SK-MEL-5 (cell line): Measurements from ENCODE around the gene KIF20B. TPM values are rescaled to one million over a fixed set of nuclear protein-coding genes. Genes with fewer than 3 reads are reported as not detected.
"Not testable (repeated sequence)": the region's sequence is repeated elsewhere in the genome, so short reads cannot be mapped to it uniquely, and the experiment has no call there.

Experiments
- DNase-seq: peaks from one replicate; pipeline ENCODE4 v3.0.0-alpha.2; 2016; ENCODE audit warnings: low read depth, low spot score
- in situ Hi-C: cut with HindIII; loops from 2 replicates; pipeline ENCODE4 v1.10.0; 2016; ENCODE audit warnings: low sequenced_read_pairs, high pct_unique_total_duplicates, low pct_unique_long_range_greater_than_20kb
- total RNA-seq: library from RNA; depleted of rRNA; stranded (reverse); fragments of >200 nt; shearing (Covaris generic); gene quantifications from 2 replicates; pipeline ENCODE4 v1.2.3, GENCODE V29; 2014; rRNA removed

Gene KIF20B
- total RNA-seq, 1 experiment from 2014 or later, result 10.5 TPM

- no peak for DNase-seq
- in situ Hi-C loops, result no loop called here
Observed at GRCh38 chr10:89805599-89806013, 104.2 kb downstream of the KIF20B start.

GRCh38 chr10:89808842-89809241 is 107.5 kb downstream of the KIF20B start:
- no peak for DNase-seq
- in situ Hi-C loops, result no loop called here

- in situ Hi-C loops, result no loop called here
Observed at GRCh38 chr10:89809766-89810165, 108.4 kb downstream of the KIF20B start.

GRCh38 chr10:89810908-89811525 is 109.6 kb downstream of the KIF20B start:
- DNase-seq, result no peak
- in situ Hi-C loops, result no loop called here

More at GRCh38 chr10:89809766-89810165, 108.4 kb downstream of the KIF20B start:
- no peak for DNase-seq

GRCh38 chr10:89813546-89813945 is 112.2 kb downstream of the KIF20B start:
- DNase-seq, result no peak
- in situ Hi-C loops, result no loop called here

- in situ Hi-C loops, result no loop called here
- no peak for DNase-seq
Observed at GRCh38 chr10:89814278-89814677, 112.9 kb downstream of the KIF20B start.

- DNase-seq, result no peak
- in situ Hi-C loops, result no loop called here
Observed at GRCh38 chr10:89815049-89815853, 113.9 kb downstream of the KIF20B start.

- in situ Hi-C loops, DNase-seq: not testable (repeated sequence)
Observed at GRCh38 chr10:89819008-89819407, 117.6 kb downstream of the KIF20B start.

Other genes starting within 250 kb of the KIF20B start
- not detected in 2 replicates for gene SLC16A12, start 166.0 kb upstream of the KIF20B start, total RNA-seq
- 2.2 and 2.4 TPM in 2 replicates for gene PANK1, start 56.3 kb upstream of the KIF20B start, total RNA-seq